ENCODE data around the gene BICD2. TPM values are rescaled to one million over a fixed set of nuclear protein-coding genes. Genes with fewer than 3 reads are reported as not detected.
"Not testable (repeated sequence)": the region's sequence is repeated elsewhere in the genome, so short reads cannot be mapped to it uniquely, and the experiment has no call there.

BICD2 gene
- total RNA-seq, 1 donor from 2014 or later = 51.4 TPM

GRCh38 chr9:92771309-92771708, 6.7 kb upstream of the BICD2 start:
- no peak for DNase-seq (ENCODE audit: extremely low read depth, low read depth, low spot score)

- no peak for DNase-seq (ENCODE audit: extremely low read depth, low read depth, low spot score)
Observed at GRCh38 chr9:92770360-92770995, 5.8 kb upstream of the BICD2 start.

GRCh38 chr9:92769990-92770359, 5.3 kb upstream of the BICD2 start:
- no peak for DNase-seq (ENCODE audit: extremely low read depth, low read depth, low spot score)

GRCh38 chr9:92769286-92769685, 4.7 kb upstream of the BICD2 start:
- DNase-seq (ENCODE audit: extremely low read depth, low read depth, low spot score) = no peak

- DNase-seq (ENCODE audit: extremely low read depth, low read depth, low spot score) = not testable (repeated sequence)
Observed at GRCh38 chr9:92768816-92769215, 4.2 kb upstream of the BICD2 start.

DNA sequence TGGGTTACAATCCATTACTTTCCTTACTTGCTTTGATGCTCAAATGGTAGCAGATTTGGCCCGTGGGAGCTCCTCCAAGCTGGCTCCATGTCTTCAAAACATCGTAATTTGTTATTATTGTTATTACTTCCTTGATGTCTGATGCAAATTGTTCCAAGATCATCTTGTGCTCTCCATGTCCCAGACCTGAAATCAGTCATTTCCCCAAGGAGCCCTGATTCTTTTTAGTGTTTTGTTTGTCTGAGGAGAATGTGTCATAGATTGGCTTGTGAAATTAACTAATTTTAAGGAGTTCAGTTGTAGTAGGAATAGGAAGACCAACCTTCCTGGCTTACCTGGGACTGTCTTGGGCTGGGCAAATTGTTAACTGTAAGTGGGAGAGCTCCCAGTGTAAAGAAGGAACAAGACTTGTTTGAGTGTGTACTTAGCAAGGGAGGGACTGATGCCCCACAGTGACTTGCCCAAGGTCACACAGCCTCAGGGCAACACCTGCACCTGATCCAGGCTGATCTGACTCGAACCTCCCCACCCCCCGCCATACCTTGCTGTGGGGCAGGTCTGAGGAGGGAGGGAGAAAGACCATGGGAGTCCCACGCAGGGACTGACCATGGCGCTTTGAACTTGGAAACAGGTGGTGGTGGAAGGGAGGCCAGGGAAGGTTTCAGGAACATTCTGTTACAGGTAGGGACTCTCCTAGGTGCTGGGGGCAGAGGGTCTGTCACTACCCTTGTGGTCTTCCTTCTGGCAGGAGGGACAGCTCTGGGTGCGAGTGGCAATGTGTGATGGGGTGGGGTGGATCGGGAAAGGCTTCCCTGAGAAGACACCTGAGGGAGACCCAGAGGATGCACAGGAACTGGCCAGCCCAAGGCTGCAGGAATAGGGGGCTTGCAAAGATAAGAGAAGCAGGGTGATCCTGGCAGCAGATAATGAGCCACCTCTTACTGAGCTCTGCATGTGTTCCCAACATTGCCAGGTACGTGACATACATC, 2.7 kb upstream of the BICD2 start:
- DNase-seq (ENCODE audit: extremely low read depth, low read depth, low spot score) = no peak

DNA sequence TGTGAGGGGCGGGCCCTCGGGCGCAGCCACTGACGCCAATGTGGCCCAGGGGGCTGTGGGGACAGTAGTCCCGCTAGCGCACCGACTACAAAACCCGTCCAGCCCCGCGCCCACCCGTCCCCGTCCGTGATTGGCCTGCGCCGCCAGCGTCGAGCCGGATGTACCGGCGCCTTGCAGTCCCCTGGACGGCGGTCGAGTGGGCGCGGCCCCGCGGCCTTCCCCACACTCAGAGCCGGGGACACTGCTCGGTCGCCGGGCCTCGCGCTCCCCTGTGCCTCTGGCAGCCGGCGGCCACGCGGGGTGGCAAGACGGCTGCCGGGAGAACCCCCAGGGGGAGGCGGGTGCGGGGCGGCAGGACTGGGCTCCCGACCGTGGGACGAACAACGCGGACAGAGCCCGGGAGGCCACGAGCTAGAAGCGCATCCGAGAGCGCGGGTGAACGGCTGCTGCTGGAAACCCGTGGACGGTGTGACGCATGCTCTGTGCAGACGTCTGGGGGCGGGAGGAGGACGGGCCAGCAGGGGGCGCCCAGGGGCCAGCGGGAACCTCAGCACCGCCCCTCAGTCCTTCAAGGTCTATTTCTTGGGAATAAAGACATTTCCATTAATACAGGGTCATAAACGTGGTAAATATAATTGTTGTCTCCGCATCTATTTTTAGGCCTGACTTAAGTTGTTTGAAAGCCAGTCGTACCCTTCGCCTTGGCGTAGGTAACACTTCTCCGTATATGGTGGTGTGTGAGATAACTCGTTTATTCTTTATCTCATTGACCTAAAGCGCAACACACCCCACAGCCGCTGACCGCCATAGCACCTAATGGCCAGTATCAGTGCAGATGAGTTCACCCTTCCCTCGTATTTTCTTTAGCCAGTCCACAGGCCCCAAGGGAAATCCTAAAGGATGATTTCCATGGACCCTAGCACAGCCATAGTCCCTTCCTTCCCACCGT, 629 bp upstream of the BICD2 start:
- no peak for DNase-seq (ENCODE audit: extremely low read depth, low read depth, low spot score)

DNA sequence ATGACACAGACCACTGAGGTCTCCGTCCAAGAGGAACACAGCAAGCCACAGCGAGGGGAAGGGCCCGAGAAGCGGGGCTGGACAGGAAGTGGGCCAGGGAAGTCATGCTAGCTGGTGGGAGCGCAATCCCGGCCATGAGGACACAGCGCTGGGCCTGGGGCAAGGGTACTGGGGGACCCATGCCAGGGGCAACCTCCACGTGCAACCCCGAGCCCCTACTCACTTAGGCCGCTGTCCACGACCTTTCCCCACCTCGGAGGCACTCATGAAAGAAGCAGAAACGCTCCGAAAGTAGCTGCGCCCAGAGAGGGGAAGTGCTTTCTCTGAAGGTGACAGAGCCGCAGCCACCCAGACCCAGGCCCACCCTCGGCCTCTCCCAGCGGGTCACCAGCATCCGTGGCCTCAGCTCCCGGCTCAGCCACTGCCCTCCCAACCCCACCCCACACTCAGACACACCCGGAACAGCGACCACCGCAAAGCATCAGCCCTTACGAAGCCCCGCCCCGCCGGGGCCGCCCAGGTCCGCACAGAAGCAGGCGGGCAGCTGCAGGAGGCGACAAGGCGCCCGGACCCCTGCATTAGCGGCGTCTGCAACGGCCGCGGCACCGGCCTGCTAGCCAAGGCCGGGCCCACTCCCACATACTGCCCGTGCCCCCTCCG, 782 bp downstream of the BICD2 start:
- DNase-seq (ENCODE audit: extremely low read depth, low read depth, low spot score) = no peak

DNA sequence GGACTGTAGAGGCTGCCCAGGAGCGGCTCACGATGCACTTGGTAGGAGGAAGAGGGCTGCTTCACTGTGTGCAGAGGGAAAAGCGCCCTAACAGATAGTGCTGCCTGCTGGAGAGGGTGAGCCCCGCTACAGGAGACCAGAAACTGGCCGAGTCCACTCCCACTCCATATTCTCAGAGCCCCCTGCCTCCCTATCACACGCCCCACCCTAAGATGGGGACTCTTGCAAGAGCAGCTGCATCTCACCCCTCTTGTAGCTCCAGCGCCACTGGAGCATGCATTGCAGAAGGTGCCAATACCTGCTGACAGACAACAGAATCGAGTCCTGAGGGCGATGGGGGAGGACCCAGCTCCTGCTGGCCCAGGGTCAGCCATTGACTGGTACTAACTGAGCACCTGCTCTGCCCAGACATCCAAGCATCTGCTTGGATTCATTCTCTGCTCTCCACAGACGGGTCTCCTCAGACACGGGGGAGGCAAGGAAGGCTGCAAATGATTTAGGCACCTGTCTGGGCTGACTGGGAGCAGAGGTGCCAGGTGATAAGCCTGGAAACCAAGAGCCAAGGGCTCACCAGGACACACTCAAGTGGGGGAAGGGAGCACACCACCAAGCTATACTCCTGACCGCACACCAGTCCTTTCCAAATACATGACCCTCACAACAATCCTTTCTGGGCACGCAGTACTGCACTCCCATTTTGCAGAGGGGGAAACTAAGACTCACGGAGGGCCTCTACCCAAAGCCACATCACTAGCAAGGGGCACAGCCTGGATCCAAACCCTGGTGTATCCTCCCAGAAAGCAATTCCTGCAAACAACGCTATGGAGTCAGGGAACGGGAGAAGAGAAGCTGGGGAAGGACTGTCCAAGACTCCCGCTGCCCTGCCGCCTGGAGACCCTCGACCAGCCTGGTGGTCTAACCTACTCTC, 1.6 kb downstream of the BICD2 start:
- DNase-seq (ENCODE audit: extremely low read depth, low read depth, low spot score) = no peak

DNA sequence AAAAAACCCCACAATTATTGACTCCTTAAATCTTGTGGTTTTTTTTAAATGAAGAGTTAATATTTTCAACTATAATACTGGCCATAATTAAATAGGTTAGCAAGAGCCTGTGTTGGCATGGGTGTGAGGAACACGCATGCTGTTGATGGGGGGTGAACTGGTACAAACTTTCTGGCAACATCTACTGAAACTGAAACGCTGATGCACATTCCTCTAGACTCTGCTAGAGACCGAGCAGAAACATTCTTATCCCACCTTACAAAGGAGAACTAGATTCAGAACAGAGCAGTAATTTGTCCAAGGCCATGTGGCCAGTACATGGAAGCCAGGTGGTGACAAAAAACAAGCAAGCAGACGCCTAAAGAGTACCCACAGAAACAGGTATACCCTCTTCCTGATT, 2.4 kb downstream of the BICD2 start:
- no peak for DNase-seq (ENCODE audit: extremely low read depth, low read depth, low spot score)

GRCh38 chr9:92761686-92762085, 2.9 kb downstream of the BICD2 start:
- DNase-seq (ENCODE audit: extremely low read depth, low read depth, low spot score) = no peak

DNA sequence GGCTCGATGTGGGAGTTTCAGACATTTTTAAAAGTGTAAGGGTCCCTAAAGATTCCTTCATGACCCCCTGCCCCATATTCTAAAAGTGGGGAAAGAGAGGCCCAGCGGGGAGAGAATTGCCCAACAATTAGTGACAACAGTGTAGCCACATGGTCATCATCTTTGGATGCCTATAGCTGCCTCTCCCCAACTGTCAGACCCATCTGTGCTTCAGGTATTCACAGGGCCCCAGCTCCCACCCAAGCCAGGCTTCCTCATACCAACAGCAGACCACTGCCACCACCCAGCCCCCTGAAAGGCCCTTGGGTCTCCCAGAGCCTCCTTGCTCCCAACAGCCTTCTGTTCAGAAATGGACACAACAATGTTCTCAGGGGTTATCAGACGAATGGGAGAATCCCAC, 4.1 kb downstream of the BICD2 start:
- DNase-seq (ENCODE audit: extremely low read depth, low read depth, low spot score) = no peak

DNA sequence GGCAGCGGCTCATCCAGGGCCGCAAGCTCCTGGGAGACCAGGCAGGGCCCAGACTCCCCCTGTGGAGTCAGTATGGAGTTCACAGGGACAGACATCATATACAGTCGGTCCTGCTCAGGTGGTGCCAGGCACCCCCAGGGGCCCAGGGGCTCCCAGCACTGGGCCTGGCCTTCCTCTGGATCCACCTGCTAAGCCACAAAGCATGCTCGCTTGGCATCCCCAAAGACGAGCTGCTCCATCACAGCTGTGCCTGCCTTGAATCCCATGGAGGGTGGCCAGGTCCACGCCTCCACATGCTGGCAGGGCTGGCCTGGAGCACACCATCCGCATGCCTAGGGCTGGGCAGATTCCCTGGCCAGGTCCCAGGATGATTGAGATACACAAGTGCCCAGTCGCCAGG, 4.6 kb downstream of the BICD2 start:
- no peak for DNase-seq (ENCODE audit: extremely low read depth, low read depth, low spot score)

DNA sequence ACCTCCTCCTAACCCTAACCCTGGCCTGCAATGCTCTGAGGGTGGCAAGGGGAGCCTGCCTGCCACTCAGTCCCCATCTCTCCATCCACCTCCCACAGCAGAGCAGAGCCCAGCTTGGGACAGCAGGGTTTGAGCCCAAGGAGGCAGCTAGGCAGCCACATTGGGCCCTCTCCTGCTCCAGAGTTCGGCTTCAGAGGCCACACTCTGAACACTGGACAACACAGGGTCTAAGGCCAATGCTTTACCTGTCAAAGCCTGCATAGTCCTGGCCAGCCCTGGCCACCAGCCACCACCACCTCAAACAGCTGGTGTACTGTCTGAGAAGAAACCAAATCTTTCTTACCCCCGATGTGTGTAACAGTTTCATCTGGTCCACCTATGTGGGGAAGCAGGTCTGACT, 5.2 kb downstream of the BICD2 start:
- DNase-seq (ENCODE audit: extremely low read depth, low read depth, low spot score) = no peak

DNA sequence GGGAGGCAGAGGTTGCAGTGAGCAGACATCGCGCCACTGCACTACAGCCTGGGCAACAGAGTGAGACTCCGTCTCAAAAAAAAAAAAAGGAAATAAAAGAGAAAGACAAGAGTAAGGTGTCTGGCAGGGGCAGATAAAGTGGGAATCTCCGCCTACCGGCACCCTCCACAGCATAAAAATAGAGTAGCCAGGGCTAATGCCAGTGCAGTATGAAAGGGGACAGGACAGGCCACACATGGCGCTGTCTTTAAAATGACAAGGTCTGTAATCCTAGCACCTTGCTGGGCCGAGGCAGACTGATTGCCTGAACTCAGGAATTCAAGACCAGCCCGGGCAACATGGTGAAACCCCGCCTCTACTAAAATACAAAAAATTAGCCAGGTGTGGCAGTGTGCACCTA, 7.8 kb downstream of the BICD2 start:
- DNase-seq (ENCODE audit: extremely low read depth, low read depth, low spot score) = no peak

DNA sequence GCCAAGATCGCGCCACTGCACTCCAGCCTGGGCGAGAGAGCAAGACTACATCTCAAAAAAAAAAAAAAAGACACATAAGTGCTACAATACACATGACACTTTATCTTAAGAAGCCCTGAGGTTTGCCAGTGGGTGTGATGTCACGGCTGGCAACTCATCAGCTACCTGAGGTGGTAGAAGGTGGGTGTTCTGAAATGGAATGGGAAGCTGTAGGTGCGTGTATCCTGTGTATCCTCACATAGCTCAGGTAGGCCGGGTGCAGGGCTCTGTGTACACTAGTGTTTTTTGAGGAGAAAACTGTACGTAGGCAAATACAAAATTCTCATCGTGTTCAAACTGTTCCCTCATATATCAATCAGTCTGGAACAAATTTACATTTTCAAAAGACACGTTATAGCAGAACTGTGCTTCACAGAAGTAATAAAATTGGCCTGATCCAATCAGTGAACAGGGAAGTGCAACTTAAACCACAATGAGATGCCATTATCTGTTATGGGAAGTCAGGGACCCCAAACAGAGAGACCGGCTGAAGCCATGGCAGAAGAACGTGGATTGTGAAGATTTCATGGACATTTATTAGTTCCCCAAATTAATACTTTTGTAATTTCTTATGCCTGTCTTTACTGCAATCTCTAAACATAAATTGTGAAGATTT, 10.4 kb downstream of the BICD2 start:
- no peak for DNase-seq (ENCODE audit: extremely low read depth, low read depth, low spot score)

DNA sequence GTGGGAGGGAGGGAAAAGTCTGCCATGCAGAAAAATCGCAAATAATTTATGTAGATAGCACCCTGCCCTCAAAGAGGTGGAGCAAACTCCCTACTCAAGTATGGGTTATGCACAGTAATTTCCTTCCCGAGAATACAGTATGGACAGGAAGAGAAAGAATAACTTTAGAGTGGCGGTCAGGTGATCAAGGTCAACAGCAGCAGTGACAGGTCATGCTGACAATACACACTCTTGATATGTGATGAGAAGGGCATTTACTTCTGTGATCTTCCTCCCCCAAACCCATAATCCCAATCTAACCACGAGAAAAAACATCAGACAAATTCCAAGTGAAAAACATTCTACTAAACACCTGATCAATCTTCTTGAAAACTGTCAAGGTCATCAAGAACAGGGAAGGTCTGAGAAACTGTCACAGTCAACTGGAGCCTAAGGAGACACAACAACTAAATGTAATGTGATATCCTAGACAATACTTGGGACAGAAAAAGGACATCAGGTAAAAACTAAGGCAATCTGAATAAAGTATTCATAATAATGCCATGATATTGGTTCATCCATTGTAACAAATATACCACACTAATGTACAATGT, 11.7 kb downstream of the BICD2 start:
- no peak for DNase-seq (ENCODE audit: extremely low read depth, low read depth, low spot score)

GRCh38 chr9:92749934-92750315, 14.7 kb downstream of the BICD2 start:
- DNase-seq (ENCODE audit: extremely low read depth, low read depth, low spot score) = no peak

Data from glomerular endothelial cell (primary cell).